Endothelial cell of umbilical vein (primary cell): ENCODE measurements around the gene NUDT6. TPM values are rescaled to one million over a fixed set of nuclear protein-coding genes. Genes with fewer than 3 reads are reported as not detected.

Source experiments
- Bru-seq: library from RNA; stranded (reverse); fragments of 400-500 nt; gene quantifications from one replicate; lab custom pipeline; 2021; lab: Mats Ljungman, UMichigan
- BruChase-seq, 2 experiments: library from RNA; stranded (reverse); fragments of 400-500 nt; gene quantifications; one replicate each; lab custom pipeline; 2021; lab: Mats Ljungman, UMichigan
- BruUV-seq: library from RNA; stranded (reverse); fragments of 400-500 nt; replicated peaks from 2 replicates; lab custom pipeline; 2021; lab: Mats Ljungman, UMichigan
- CTCF ChIA-PET: fragments of 300-600, 350-600 bp; sonication (Branson Sonifier 250); formaldehyde crosslinking; loops from one replicate; lab custom pipeline; 2021; ENCODE audit warnings: antibody characterized with exemption, inconsistent platforms; lab: Charles Lee
- POLR2A ChIA-PET: fragments of 300-600, 350-600 bp; sonication (Branson Sonifier 250); formaldehyde crosslinking; loops from one replicate; lab custom pipeline; 2021; ENCODE audit warnings: antibody characterized with exemption, inconsistent platforms; lab: Charles Lee
- DNase-seq: peaks from one replicate; pipeline ENCODE4 v3.0.0-alpha.2; 2011; ENCODE audit warnings: low read depth, low spot score
- FAIRE-seq: peaks from 2 replicates; lab custom pipeline; 2011; peaks lifted over from hg19 to GRCh38; lab: Jason Lieb, UNC
- H2AFZ ChIP-seq: 2 replicates; pipeline ENCODE4 v1.6.0; 2012; ENCODE audit warnings: low read depth, low read length, control low read depth, inconsistent platforms
- H3K27ac ChIP-seq: 2 replicates; pipeline ENCODE4 v1.5.1; 2011; ENCODE audit warnings: low read depth, mild to moderate bottlenecking, control low read depth, low read length, moderate library complexity; ENCODE audit not compliant: insufficient read depth
- H3K27me3 ChIP-seq, 2 experiments: 2 replicates each; pipeline versions ENCODE4 v1.6.0 to v1.6.1; 2011; ENCODE audit warnings: low read length in 2 of 2, mixed read lengths in 1 of 2; ENCODE audit not compliant: control insufficient read depth in 2 of 2, insufficient read depth in 2 of 2
- H3K36me3 ChIP-seq, 2 experiments: 2 replicates in 1 of 2; 3 replicates in 1 of 2; pipeline ENCODE4 v1.5.1; 2011; ENCODE audit warnings: low read length in 2 of 2, mild to moderate bottlenecking in 1 of 2, moderate library complexity in 1 of 2; ENCODE audit not compliant: control insufficient read depth in 2 of 2, insufficient read depth in 2 of 2; ENCODE audit errors: extremely low read depth in 1 of 2
- H3K4me1 ChIP-seq: 3 replicates; pipeline ENCODE4 v1.5.1; 2011; ENCODE audit warnings: mild to moderate bottlenecking, low read length; ENCODE audit not compliant: control insufficient read depth, insufficient read depth; ENCODE audit errors: extremely low read depth
- H3K4me2 ChIP-seq: 2 replicates; pipeline ENCODE4 v1.6.1; 2011; ENCODE audit warnings: low read length, control low read depth, mixed read lengths; ENCODE audit not compliant: insufficient read depth
- H3K4me3 ChIP-seq, 3 experiments: fragments of 200-600 bp in 1 of 3; sonication (generic), shearing (Covaris generic) in 1 of 3; replicated peaks in 1 of 3; 2 replicates each; pipeline ENCODE4 v1.5.1; 2011 to 2016; ENCODE audit warnings: control low read depth in 3 of 3, low read length in 3 of 3, mild to moderate bottlenecking in 2 of 3, inconsistent platforms in 1 of 3, low read depth in 1 of 3, moderate library complexity in 1 of 3; ENCODE audit not compliant: insufficient read depth in 1 of 3
- H3K79me2 ChIP-seq: 2 replicates; pipeline ENCODE4 v1.6.0; 2012; ENCODE audit warnings: low read length, inconsistent platforms; ENCODE audit not compliant: control insufficient read depth, insufficient read depth
- H3K9ac ChIP-seq: replicated peaks from 2 replicates; pipeline ENCODE3; 2011; ENCODE audit warnings: low read length, control low read depth; ENCODE audit not compliant: insufficient read depth; ENCODE audit errors: extremely low read depth
- H3K9me1 ChIP-seq: replicated peaks from 3 replicates; pipeline ENCODE4 v1.6.0; 2011; ENCODE audit warnings: mild to moderate bottlenecking, low read length; ENCODE audit not compliant: control insufficient read depth, insufficient read depth; ENCODE audit errors: extremely low read depth
- H3K9me3 ChIP-seq: replicated peaks from 2 replicates; pipeline ENCODE4 v1.5.1; 2012; ENCODE audit warnings: low read length, inconsistent platforms; ENCODE audit not compliant: control insufficient read depth, insufficient read depth
- H4K20me1 ChIP-seq: replicated peaks from 2 replicates; pipeline ENCODE3; 2011; ENCODE audit warnings: mild to moderate bottlenecking, low read length; ENCODE audit not compliant: control insufficient read depth, insufficient read depth; ENCODE audit errors: extremely low read depth
- CTCF ChIP-seq, 2 donors: IDR thresholded peaks; 1 replicate in 1 of 2; 2 replicates in 1 of 2; pipeline ENCODE4 v1.5.1; 2011; ENCODE audit warnings: low read length in 2 of 2, mild to moderate bottlenecking in 2 of 2, moderate library complexity in 2 of 2, control low read depth in 1 of 2, inconsistent platforms in 1 of 2, low read depth in 1 of 2; ENCODE audit not compliant: insufficient read depth in 1 of 2; ENCODE audit errors: extremely low read depth in 1 of 2
- EZH2 ChIP-seq: IDR thresholded peaks from 2 replicates; pipeline ENCODE4 v1.6.1; 2012; ENCODE audit warnings: borderline replicate concordance, low read depth, mild to moderate bottlenecking, moderate library complexity, low read length, inconsistent platforms; ENCODE audit not compliant: severe bottlenecking
- FOS ChIP-seq: IDR thresholded peaks from 2 replicates; pipeline ENCODE4 v1.6.1; 2011; ENCODE audit warnings: mild to moderate bottlenecking, low read length, moderate library complexity, borderline replicate concordance; ENCODE audit not compliant: insufficient read depth
- GATA2 ChIP-seq: IDR thresholded peaks from 2 replicates; pipeline ENCODE4 v1.7.0; 2011; ENCODE audit warnings: low read depth, mild to moderate bottlenecking, moderate library complexity, mixed read lengths, low read length; ENCODE audit not compliant: insufficient read length, insufficient read depth
- JUN ChIP-seq: IDR thresholded peaks from 2 replicates; pipeline ENCODE4 v1.6.1; 2011; ENCODE audit warnings: borderline replicate concordance, low read depth; ENCODE audit not compliant: insufficient read length, insufficient read depth
- MAX ChIP-seq: IDR thresholded peaks from 2 replicates; pipeline ENCODE4 v1.6.1; 2011; ENCODE audit not compliant: insufficient read depth, insufficient read length
- MYC ChIP-seq: IDR thresholded peaks from one replicate; pipeline ENCODE4 v1.6.1; 2011; ENCODE audit warnings: mild to moderate bottlenecking, low read depth, low read length
- POLR2A ChIP-seq: IDR thresholded peaks from 2 replicates; pipeline ENCODE4 v1.6.1; 2012; ENCODE audit warnings: low read depth, mild to moderate bottlenecking, control low read depth, low read length
- POLR2AphosphoS5 ChIP-seq: IDR thresholded peaks from 2 replicates; pipeline ENCODE4 v1.6.1; 2012; ENCODE audit warnings: low read depth, mild to moderate bottlenecking, control low read depth, low read length, moderate library complexity; ENCODE audit not compliant: insufficient read depth
- dilution Hi-C: fragments of 300-500 bp; cut with MboI; formaldehyde crosslinking; loops from one replicate; pipeline ENCODE4 v1.15.0; 2019; ENCODE audit warnings: low sequenced_read_pairs; ENCODE audit not compliant: extremely low pct_ligation_motif_present
- intact Hi-C: fragments of 100-400 bp; cut with micrococcal nuclease; formaldehyde crosslinking; loops from one replicate; pipeline ENCODE4 v1.10.0; 2022
- long read RNA-seq: library from polyadenylated mRNA; stranded (forward); transcript quantifications from one replicate; pipeline ENCODE4 v2.0.0, GENCODE V29; 2021
- polyA minus RNA-seq, 3 experiments: library from RNA; depleted of rRNA, polyadenylated mRNA; stranded (reverse); fragments of >200 nt; gene quantifications; 1 replicate in 1 of 3; 2 replicates in 2 of 3; pipeline ENCODE4 v1.2.3, GENCODE V29; 2011
- polyA plus RNA-seq, 4 experiments: library from polyadenylated mRNA; depleted of rRNA in 3 of 4; stranded (reverse) in 3 of 4; unstranded in 1 of 4; fragments of >200 nt; gene quantifications; 2 replicates each; pipeline versions ENCODE4 v1.2.1 to v1.2.3, GENCODE V29; 2011 to 2012; ENCODE audit warnings: missing spikeins in 1 of 4
- total RNA-seq: library from RNA; stranded (reverse); gene quantifications from 2 replicates; pipeline ENCODE4 v1.2.3, GENCODE V29; 2021

NUDT6 gene
- total RNA-seq (5.4 TPM in 2 replicates), polyA plus RNA-seq (5.1 and 5.7 TPM in 2 replicates), polyA minus RNA-seq (1.7 and 3.4 TPM in 2 replicates), Bru-seq, nascent RNA (percentile 52 among the genes with signal in this experiment), BruChase-seq, experiment 1, labeled RNA remaining after a 6-hour chase (percentile 36 among the genes with signal in this experiment), BruChase-seq, experiment 2, labeled RNA remaining after a 2-hour chase (percentile 38 among the genes with signal in this experiment)
- 5.0 and 6.0 TPM in 2 replicates for polyA plus RNA-seq (2011; cell fraction: cytosol; rRNA removed)
- 9.8 and 11.6 TPM in 2 replicates for polyA plus RNA-seq (2011; cell fraction: nucleus; rRNA removed)
- polyA plus RNA-seq (2012) = 4.0 and 5.0 TPM in 2 replicates
- polyA minus RNA-seq (2011; cell fraction: cytosol; rRNA and poly(A)+ RNA removed) = 3.9 TPM
- polyA minus RNA-seq (2011; cell fraction: nucleus; rRNA and poly(A)+ RNA removed) = 3.7 and 4.8 TPM in 2 replicates
- long read RNA-seq, transcript NUDT6-201 (5 exons, 1,169 nt) = major isoform, 5 of 20 reads
- long read RNA-seq, transcript NUDT6-202 (5 exons, 1,065 nt) = major isoform, 5 of 20 reads
- long read RNA-seq, partial matches to known transcripts = 5 of 20 reads
- long read RNA-seq, other reads (novel, unspliced or antisense) = 5 of 20 reads

- no peaks in the 10 kb centered on the region for H4K20me1 ChIP-seq
- intact Hi-C loops = loop anchor here (2.0 to 5.0 kb wide), 4 partner anchors 163 to 970 kb away; partner anchors contain the start of genes BBS12 and TRPC3
- peak within 1 kb of the TSS; percentile 75 to 90 (median 81) for H3K4me3 ChIP-seq
- CTCF ChIA-PET = interaction anchor here (1.0 to 5.0 kb wide), 10 partner anchors 8 to 320 kb away, joined by 3 to 48 read pairs (median 5); partner anchors contain the start of gene BBS12
- H3K4me2 ChIP-seq = peak within 1 kb of the TSS; percentile 95
- POLR2A ChIA-PET = interaction anchor here (0.6 to 1.3 kb wide), 3 partner anchors 64 to 164 kb away, joined by 3 read pairs; no protein-coding TSS in a partner anchor
- no TSS peak for BruUV-seq
- peak within 1 kb of the TSS; percentile 26 for H3K27ac ChIP-seq
- no peaks in the 10 kb centered on the region for H3K9me1 ChIP-seq
- dilution Hi-C loops = loop anchor here (25.0 kb wide), 1 partner anchor 160 kb away; no protein-coding TSS in a partner anchor
- H2AFZ ChIP-seq = peak within 1 kb of the TSS; percentile 88
- peaks cover 22% of the 10 kb centered on the region for H3K4me1 ChIP-seq
- H3K27me3 ChIP-seq = no peaks in the 10 kb centered on the region
- H3K9me3 ChIP-seq = no peaks in the 10 kb centered on the region
- TF ChIP-seq EZH2 (no peak), JUN (no peak), MYC (no peak), POLR2A (peak; percentile 76), POLR2AphosphoS5 (peak; percentile 69), FOS (no peak), MAX (no peak), CTCF (IDR thresholded peaks at IDR 0.05; ENCODE audit: extremely low read depth in 1 of 2, insufficient read depth in 1 of 2, low read depth in 1 of 2, low read length in 2 of 2) (no peak), GATA2 (peak; percentile 28)
- FAIRE-seq (peak; percentile 75), DNase-seq (peak; percentile 70)
- H3K9ac ChIP-seq = peak within 1 kb of the TSS; percentile 75
- peaks cover 27% of the 10 kb centered on the region for H3K79me2 ChIP-seq
- no peaks in the 10 kb centered on the region for H3K36me3 ChIP-seq
Observed at GRCh38 chr4:122921971-122922876, at the start of gene NUDT6. NUDT6 (minus strand) TSS chr4:122922597; CDS start chr4:122922572, 25 bp downstream.
